Mesendoderm (in vitro differentiated cells): Measurements from ENCODE around the gene SUCLA2.

Experiments used
- DNase-seq: peaks from one replicate; pipeline ENCODE4 v3.0.0; 2013
- H2AK5ac ChIP-seq: 2 replicates; pipeline ENCODE4 v1.6.1; 2013; ENCODE audit warnings: low read length, inconsistent platforms
- H2BK120ac ChIP-seq: 2 replicates; pipeline ENCODE4 v1.6.1; 2013; ENCODE audit warnings: low read depth, mild to moderate bottlenecking, low read length, moderate library complexity, mixed read lengths
- H2BK15ac ChIP-seq: replicated peaks from 2 replicates; pipeline ENCODE4 v1.6.1; 2013; ENCODE audit warnings: low read depth, mild to moderate bottlenecking, moderate library complexity
- H2BK5ac ChIP-seq: 2 replicates; pipeline ENCODE4 v1.6.1; 2013; ENCODE audit warnings: low read length, inconsistent platforms
- H3K18ac ChIP-seq: 2 replicates; pipeline ENCODE4 v1.6.1; 2013; ENCODE audit warnings: mild to moderate bottlenecking, low read length, mixed read lengths
- H3K23ac ChIP-seq: one replicate; pipeline ENCODE4 v1.6.1; 2013; ENCODE audit warnings: low read length
- H3K27ac ChIP-seq: 2 replicates; pipeline ENCODE4 v1.5.1; 2013; ENCODE audit warnings: low read depth, mild to moderate bottlenecking, inconsistent platforms, low read length, moderate library complexity
- H3K27me3 ChIP-seq: 2 replicates; pipeline ENCODE4 v1.6.1; 2013; ENCODE audit warnings: low read length, control low read depth, mild to moderate bottlenecking, inconsistent platforms; ENCODE audit not compliant: insufficient read depth, poor library complexity
- H3K36me3 ChIP-seq: 2 replicates; pipeline ENCODE4 v1.6.1; 2013; ENCODE audit warnings: low read length, inconsistent platforms; ENCODE audit not compliant: control insufficient read depth, insufficient read depth
- H3K4ac ChIP-seq: one replicate; pipeline ENCODE4 v1.6.1; 2013; ENCODE audit warnings: low read depth, mild to moderate bottlenecking, low read length, moderate library complexity
- H3K4me1 ChIP-seq: 2 replicates; pipeline ENCODE4 v1.6.1; 2013; ENCODE audit warnings: low read depth, low read length, inconsistent platforms; ENCODE audit not compliant: control insufficient read depth
- H3K4me2 ChIP-seq: 2 replicates; pipeline ENCODE4 v1.6.1; 2013; ENCODE audit warnings: low read length
- H3K4me3 ChIP-seq: 2 replicates; pipeline ENCODE4 v1.5.1; 2013; ENCODE audit warnings: mild to moderate bottlenecking, low read length
- H3K56ac ChIP-seq: one replicate; pipeline ENCODE4 v1.6.1; 2013; ENCODE audit warnings: low read length
- H3K79me1 ChIP-seq: 2 replicates; pipeline ENCODE4 v1.6.1; 2013; ENCODE audit warnings: low read length, inconsistent platforms
- H3K79me2 ChIP-seq: 2 replicates; pipeline ENCODE4 v1.6.1; 2013; ENCODE audit warnings: mild to moderate bottlenecking, low read length; ENCODE audit not compliant: control insufficient read depth, insufficient read depth
- H3K9ac ChIP-seq: 2 replicates; pipeline ENCODE4 v1.6.1; 2013; ENCODE audit warnings: low read length, inconsistent platforms
- H4K5ac ChIP-seq: one replicate; pipeline ENCODE4 v1.6.1; 2013; ENCODE audit warnings: low read length
- H4K8ac ChIP-seq: one replicate; pipeline ENCODE4 v1.6.1; 2013; ENCODE audit warnings: low read depth, mild to moderate bottlenecking, control low read depth, low read length, moderate library complexity
- WGBS: extraction: QIAGEN DNeasy Blood & Tissue Kit; methylation state at CpG from one replicate; pipeline ENCODE4 v1.1.7; 2013; ENCODE audit warnings: low lambda C conversion rate, missing lambda C conversion rate; ENCODE audit not compliant: insufficient coverage; ENCODE audit errors: extremely low coverage; 5-methylcytosine and 5-hydroxymethylcytosine counted together

SUCLA2 gene

GRCh38 chr13:47990920-47991466, 10.1 kb downstream of the SUCLA2 start:
- WGBS, result no CpG with 5 or more reads among the region's 2 CpGs
- no peak overlapping the region for H3K23ac ChIP-seq

DNA sequence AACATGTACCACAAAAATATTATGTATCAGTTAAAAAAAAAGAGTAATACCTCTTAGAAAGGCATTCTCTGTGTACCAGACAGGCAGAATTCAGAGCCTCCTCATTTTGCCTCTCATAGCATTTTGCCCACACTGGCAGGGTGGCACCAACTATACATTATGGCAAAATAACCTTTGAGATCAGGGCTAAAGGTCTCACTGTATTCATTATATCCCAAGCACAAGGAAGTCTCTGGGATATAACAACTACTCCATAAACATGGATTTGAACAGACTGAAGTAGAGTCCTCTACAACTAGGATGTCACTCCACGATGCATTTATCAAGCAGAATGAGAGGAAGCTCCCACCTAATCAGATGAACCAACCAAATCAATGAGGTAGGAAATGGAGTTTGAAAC, 10.6 kb downstream of the SUCLA2 start:
- H3K56ac ChIP-seq, result no peak overlapping the region
- no peak overlapping the region for H4K8ac ChIP-seq
- no peak for DNase-seq
- no peak overlapping the region for H3K4me2 ChIP-seq
- no peak overlapping the region for H3K18ac ChIP-seq
- H3K27ac ChIP-seq, result no peak overlapping the region
- H3K9ac ChIP-seq, result no peak overlapping the region
- H3K79me1 ChIP-seq, result peaks cover 2% of the 10 kb centered on the region
- H3K27me3 ChIP-seq, result no peaks in the 10 kb centered on the region
- no peak overlapping the region for H2BK15ac ChIP-seq
- no peak overlapping the region for H3K4ac ChIP-seq
- peaks cover 28% of the 10 kb centered on the region for H3K79me2 ChIP-seq
- H3K4me3 ChIP-seq, result no peak overlapping the region
- H2BK120ac ChIP-seq, result no peak overlapping the region
- no peaks in the 10 kb centered on the region for H3K4me1 ChIP-seq
- no CpG with 5 or more reads among the region's 1 CpG for WGBS
- no peak overlapping the region for H4K5ac ChIP-seq
- H2AK5ac ChIP-seq, result no peak overlapping the region
- H3K23ac ChIP-seq, result no peak overlapping the region
- H3K36me3 ChIP-seq, result peaks cover 1% of the 10 kb centered on the region
- H2BK5ac ChIP-seq, result no peak overlapping the region

More at GRCh38 chr13:47990920-47991466, 10.1 kb downstream of the SUCLA2 start:
- Histone ChIP-seq H4K8ac (no peak overlapping the region), H3K27me3 (no peaks in the 10 kb centered on the region), H3K56ac (no peak overlapping the region), H2BK15ac (no peak overlapping the region), H3K9ac (no peak overlapping the region), H3K4me1 (no peaks in the 10 kb centered on the region), H2BK5ac (no peak overlapping the region), H3K4ac (no peak overlapping the region), H3K36me3 (no peaks in the 10 kb centered on the region), H4K5ac (no peak overlapping the region), H2AK5ac (no peak overlapping the region), H3K27ac (no peak overlapping the region), H3K4me2 (no peak overlapping the region), H3K4me3 (no peak overlapping the region), H3K79me1 (peaks cover 2% of the 10 kb centered on the region), H3K18ac (no peak overlapping the region), H2BK120ac (no peak overlapping the region), H3K79me2 (peaks cover 28% of the 10 kb centered on the region)
- no peak for DNase-seq

GRCh38 chr13:47983070-47983469, 18.0 kb downstream of the SUCLA2 start:
- H3K79me1 ChIP-seq, result no peaks in the 10 kb centered on the region
- no peak overlapping the region for H2BK15ac ChIP-seq
- H3K79me2 ChIP-seq, result no peaks in the 10 kb centered on the region
- no CpG with 5 or more reads among the region's 2 CpGs for WGBS
- no peak overlapping the region for H3K4me2 ChIP-seq
- H4K8ac ChIP-seq, result no peak overlapping the region
- no peak overlapping the region for H2BK5ac ChIP-seq
- no peak overlapping the region for H2AK5ac ChIP-seq
- no peak overlapping the region for H3K9ac ChIP-seq
- H3K56ac ChIP-seq, result no peak overlapping the region
- H3K23ac ChIP-seq, result no peak overlapping the region
- H3K4me3 ChIP-seq, result no peak overlapping the region
- H3K27ac ChIP-seq, result no peak overlapping the region
- H2BK120ac ChIP-seq, result no peak overlapping the region
- no peak for DNase-seq
- H4K5ac ChIP-seq, result no peak overlapping the region
- H3K18ac ChIP-seq, result no peak overlapping the region
- no peak overlapping the region for H3K4ac ChIP-seq
- no peaks in the 10 kb centered on the region for H3K4me1 ChIP-seq
- H3K27me3 ChIP-seq, result no peaks in the 10 kb centered on the region
- H3K36me3 ChIP-seq, result peaks cover 3% of the 10 kb centered on the region

- Histone ChIP-seq H3K27ac (no peak overlapping the region), H4K8ac (no peak overlapping the region), H3K9ac (no peak overlapping the region), H3K79me2 (peaks cover 2% of the 10 kb centered on the region), H3K36me3 (no peaks in the 10 kb centered on the region), H3K4me2 (no peak overlapping the region), H3K23ac (no peak overlapping the region), H3K79me1 (peaks cover 4% of the 10 kb centered on the region), H2BK120ac (no peak overlapping the region), H2BK5ac (no peak overlapping the region), H3K4me3 (no peak overlapping the region), H3K18ac (no peak overlapping the region), H4K5ac (no peak overlapping the region), H3K4me1 (no peaks in the 10 kb centered on the region), H2AK5ac (no peak overlapping the region), H3K4ac (no peak overlapping the region), H3K56ac (no peak overlapping the region), H3K27me3 (no peaks in the 10 kb centered on the region), H2BK15ac (no peak overlapping the region)
- peak; percentile 38 for DNase-seq
- no CpG with 5 or more reads among the region's 1 CpG for WGBS
Observed at GRCh38 chr13:47976325-47976724, 24.7 kb downstream of the SUCLA2 start.

DNA sequence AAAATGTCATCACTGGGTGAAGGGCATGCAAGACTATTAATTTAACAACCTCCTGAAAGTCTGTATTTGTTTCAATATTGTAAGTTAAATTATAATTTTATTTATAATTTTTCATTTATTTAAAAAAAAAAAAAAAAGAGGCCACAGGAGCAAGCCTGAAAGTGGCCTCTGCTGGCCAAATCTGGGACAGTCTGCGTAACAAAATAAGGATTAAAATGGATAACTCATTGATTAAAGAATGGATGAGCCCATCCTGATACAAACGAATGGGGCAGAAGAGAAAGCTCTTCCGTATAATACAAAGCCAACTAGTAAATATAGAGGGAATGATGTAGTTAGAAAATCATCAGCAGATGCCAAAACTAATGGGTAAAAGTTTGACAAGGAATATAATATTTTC, 36.2 kb downstream of the SUCLA2 start:
- Histone ChIP-seq H3K79me2 (no peaks in the 10 kb centered on the region), H3K56ac (no peak overlapping the region), H3K4me2 (no peak overlapping the region), H3K9ac (no peak overlapping the region), H2BK120ac (no peak overlapping the region), H3K4me3 (no peak overlapping the region), H3K27ac (no peak overlapping the region), H3K4me1 (no peaks in the 10 kb centered on the region), H4K5ac (no peak overlapping the region), H3K18ac (no peak overlapping the region), H3K79me1 (no peaks in the 10 kb centered on the region), H3K4ac (no peak overlapping the region), H4K8ac (no peak overlapping the region), H2BK5ac (no peak overlapping the region), H2AK5ac (no peak overlapping the region), H3K36me3 (peaks cover 3% of the 10 kb centered on the region), H2BK15ac (no peak overlapping the region), H3K27me3 (no peaks in the 10 kb centered on the region), H3K23ac (no peak overlapping the region)
- WGBS, result no CpG with 5 or more reads among the region's 3 CpGs
- no peak for DNase-seq

DNA sequence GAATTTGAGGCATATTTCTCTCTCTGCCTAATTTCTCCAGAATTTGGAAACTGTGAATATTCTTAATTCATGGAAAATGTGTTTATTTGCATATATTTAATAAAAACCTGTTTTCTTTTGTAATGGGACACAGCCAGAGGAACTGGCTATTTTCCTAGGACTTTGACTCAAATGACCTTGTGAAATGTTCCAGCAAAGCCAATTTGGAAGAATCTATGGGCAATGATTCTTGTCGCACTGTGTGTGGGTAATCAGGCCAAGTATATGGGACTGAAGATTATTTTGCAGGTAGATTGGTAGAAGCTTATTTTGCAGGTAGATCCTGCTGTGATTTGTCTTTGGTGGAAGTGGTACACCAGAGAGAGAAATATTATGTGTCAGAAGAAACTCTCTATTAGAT, 38.8 kb downstream of the SUCLA2 start:
- Histone ChIP-seq H3K23ac (no peak overlapping the region), H3K4me3 (peak overlapping the region; percentile 7), H3K36me3 (peaks cover 6% of the 10 kb centered on the region), H3K4me1 (no peaks in the 10 kb centered on the region), H3K27me3 (no peaks in the 10 kb centered on the region), H3K18ac (no peak overlapping the region), H4K8ac (no peak overlapping the region), H3K56ac (no peak overlapping the region), H3K27ac (no peak overlapping the region), H3K79me1 (no peaks in the 10 kb centered on the region), H3K4ac (no peak overlapping the region), H3K79me2 (no peaks in the 10 kb centered on the region), H3K9ac (no peak overlapping the region), H2BK15ac (no peak overlapping the region), H3K4me2 (no peak overlapping the region), H4K5ac (no peak overlapping the region), H2BK5ac (no peak overlapping the region), H2AK5ac (no peak overlapping the region), H2BK120ac (no peak overlapping the region)
- no peak for DNase-seq
- no CpG with 5 or more reads among the region's 1 CpG for WGBS
